ENCODE results near the gene MRPS30.

DNA sequence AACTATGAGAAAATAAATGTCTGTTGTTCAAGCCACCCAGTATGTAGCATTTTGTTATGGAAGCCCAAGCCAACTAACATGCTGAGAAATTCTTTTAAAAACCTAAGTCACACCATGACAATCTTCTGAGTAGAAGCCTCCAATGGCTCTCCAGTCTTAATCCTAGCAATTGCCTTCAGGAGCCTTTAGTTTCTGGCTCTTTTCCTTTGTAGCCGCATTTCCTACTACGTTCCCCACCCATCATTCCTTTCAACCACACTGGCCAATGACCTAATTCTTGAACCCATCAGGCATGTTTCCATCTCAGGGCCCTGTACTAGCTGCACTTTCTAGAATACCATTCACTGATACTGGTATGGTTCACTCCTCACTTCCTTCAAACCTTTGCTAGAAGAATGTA is 2.1 kb upstream of the MRPS30 start:
- no peak for TF ChIP-seq CTCF (conservative IDR thresholded peaks at IDR 0.05; ENCODE audit: low read depth in 2 of 2)
- TF ChIP-seq, protein P1, sequence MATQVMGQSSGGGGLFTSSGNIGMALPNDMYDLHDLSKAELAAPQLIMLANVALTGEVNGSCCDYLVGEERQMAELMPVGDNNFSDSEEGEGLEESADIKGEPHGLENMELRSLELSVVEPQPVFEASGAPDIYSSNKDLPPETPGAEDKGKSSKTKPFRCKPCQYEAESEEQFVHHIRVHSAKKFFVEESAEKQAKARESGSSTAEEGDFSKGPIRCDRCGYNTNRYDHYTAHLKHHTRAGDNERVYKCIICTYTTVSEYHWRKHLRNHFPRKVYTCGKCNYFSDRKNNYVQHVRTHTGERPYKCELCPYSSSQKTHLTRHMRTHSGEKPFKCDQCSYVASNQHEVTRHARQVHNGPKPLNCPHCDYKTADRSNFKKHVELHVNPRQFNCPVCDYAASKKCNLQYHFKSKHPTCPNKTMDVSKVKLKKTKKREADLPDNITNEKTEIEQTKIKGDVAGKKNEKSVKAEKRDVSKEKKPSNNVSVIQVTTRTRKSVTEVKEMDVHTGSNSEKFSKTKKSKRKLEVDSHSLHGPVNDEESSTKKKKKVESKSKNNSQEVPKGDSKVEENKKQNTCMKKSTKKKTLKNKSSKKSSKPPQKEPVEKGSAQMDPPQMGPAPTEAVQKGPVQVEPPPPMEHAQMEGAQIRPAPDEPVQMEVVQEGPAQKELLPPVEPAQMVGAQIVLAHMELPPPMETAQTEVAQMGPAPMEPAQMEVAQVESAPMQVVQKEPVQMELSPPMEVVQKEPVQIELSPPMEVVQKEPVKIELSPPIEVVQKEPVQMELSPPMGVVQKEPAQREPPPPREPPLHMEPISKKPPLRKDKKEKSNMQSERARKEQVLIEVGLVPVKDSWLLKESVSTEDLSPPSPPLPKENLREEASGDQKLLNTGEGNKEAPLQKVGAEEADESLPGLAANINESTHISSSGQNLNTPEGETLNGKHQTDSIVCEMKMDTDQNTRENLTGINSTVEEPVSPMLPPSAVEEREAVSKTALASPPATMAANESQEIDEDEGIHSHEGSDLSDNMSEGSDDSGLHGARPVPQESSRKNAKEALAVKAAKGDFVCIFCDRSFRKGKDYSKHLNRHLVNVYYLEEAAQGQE (IDR thresholded peaks at IDR 0.05; ENCODE audit: unreplicated experiment), result no peak
